ENCODE data around the gene ETV3L.
A peak's percentile ranks its signal among the peaks of the same experiment; 100 is the strongest.

ETV3L gene

GRCh38 chr1:157132616-157133167 lies 33.1 kb upstream of the ETV3L start:
- H3K4me3 ChIP-seq (ENCODE audit: low read depth, low read length): no peak overlapping the region
- TF ChIP-seq CTCF (IDR thresholded peaks at IDR 0.05; ENCODE audit: insufficient read depth, low read depth, low read length, missing control alignments): no peak
- DNase-seq (ENCODE audit: low read depth): no peak

- no peak overlapping the region for H3K4me3 ChIP-seq (ENCODE audit: low read depth, low read length)
- no peak for DNase-seq (ENCODE audit: low read depth)
- TF ChIP-seq CTCF (IDR thresholded peaks at IDR 0.05; ENCODE audit: insufficient read depth, low read depth, low read length, missing control alignments): no peak
Measured at GRCh38 chr1:157132111-157132510, 32.5 kb upstream of the ETV3L start.

- H3K4me3 ChIP-seq (ENCODE audit: low read depth, low read length): no peak overlapping the region
- TF ChIP-seq CTCF (IDR thresholded peaks at IDR 0.05; ENCODE audit: insufficient read depth, low read depth, low read length, missing control alignments): no peak
Measured at GRCh38 chr1:157131281-157131680, 31.7 kb upstream of the ETV3L start.

GRCh38 chr1:157124855-157125254 lies 25.2 kb upstream of the ETV3L start:
- TF ChIP-seq CTCF (IDR thresholded peaks at IDR 0.05; ENCODE audit: insufficient read depth, low read depth, low read length, missing control alignments): no peak
- peak; percentile 9 for DNase-seq (ENCODE audit: low read depth)
- no peak overlapping the region for H3K4me3 ChIP-seq (ENCODE audit: low read depth, low read length)

More at GRCh38 chr1:157131281-157131680, 31.7 kb upstream of the ETV3L start:
- no peak for DNase-seq (ENCODE audit: low read depth)

- TF ChIP-seq CTCF (IDR thresholded peaks at IDR 0.05; ENCODE audit: insufficient read depth, low read depth, low read length, missing control alignments): no peak
- no peak for DNase-seq (ENCODE audit: low read depth)
- H3K4me3 ChIP-seq (ENCODE audit: low read depth, low read length): no peak overlapping the region
Measured at GRCh38 chr1:157119448-157119847, 19.8 kb upstream of the ETV3L start.

GRCh38 chr1:157119008-157119407 lies 19.4 kb upstream of the ETV3L start:
- H3K4me3 ChIP-seq (ENCODE audit: low read depth, low read length): no peak overlapping the region
- TF ChIP-seq CTCF (IDR thresholded peaks at IDR 0.05; ENCODE audit: insufficient read depth, low read depth, low read length, missing control alignments): no peak
- DNase-seq (ENCODE audit: low read depth): no peak

- DNase-seq (ENCODE audit: low read depth): peak; percentile 15
- no peak overlapping the region for H3K4me3 ChIP-seq (ENCODE audit: low read depth, low read length)
- no peak for TF ChIP-seq CTCF (IDR thresholded peaks at IDR 0.05; ENCODE audit: insufficient read depth, low read depth, low read length, missing control alignments)
Measured at GRCh38 chr1:157117527-157118057, 18.0 kb upstream of the ETV3L start.

All from GM12865 (cell line).